A673 (cell line): Measurements from ENCODE around the gene MYD88. TPM values are rescaled to one million over a fixed set of nuclear protein-coding genes. Genes with fewer than 3 reads are reported as not detected.

ENCODE experiments used
- BruUV-seq: library from RNA; stranded (reverse); fragments of 400-500 nt; replicated peaks from 2 replicates; lab custom pipeline; 2021; lab: Mats Ljungman, UMichigan
- CTCF ChIA-PET: fragments of 300-600 bp; sonication (Branson Sonifier 250); formaldehyde crosslinking; loops from one replicate; lab custom pipeline; 2022; ENCODE audit warnings: antibody characterized with exemption; lab: Charles Lee
- POLR2A ChIA-PET: fragments of 300-600 bp; sonication (Branson Sonifier 250); formaldehyde crosslinking; loops from one replicate; lab custom pipeline; 2022; ENCODE audit warnings: antibody characterized with exemption; ENCODE audit not compliant: low non-redundant PET; lab: Charles Lee
- DNase-seq: peaks from one replicate; pipeline ENCODE4 v3.0.0-alpha.2; 2015; ENCODE audit warnings: low spot score
- H3K27ac ChIP-seq: fragments of 200-600 bp; sonication (generic); 2 replicates; pipeline ENCODE4 v1.5.1; 2016; ENCODE audit warnings: mixed run types, low read depth, mild to moderate bottlenecking, mixed read lengths, antibody characterized with exemption, low read length; ENCODE audit not compliant: poor library complexity, severe bottlenecking
- H3K27me3 ChIP-seq: fragments of 200-600 bp; sonication (generic); replicated peaks from 2 replicates; pipeline ENCODE4 v1.6.1; 2017; ENCODE audit warnings: mixed run types, low read depth, mild to moderate bottlenecking, mixed read lengths, antibody characterized with exemption, low read length; ENCODE audit not compliant: insufficient read depth, poor library complexity
- H3K36me3 ChIP-seq: fragments of 200-600 bp; sonication (generic); 2 replicates; pipeline ENCODE4 v1.6.1; 2016; ENCODE audit warnings: mixed run types, mild to moderate bottlenecking, mixed read lengths, antibody characterized with exemption, low read length; ENCODE audit not compliant: insufficient read depth, poor library complexity, severe bottlenecking
- H3K4me1 ChIP-seq: fragments of 200-600 bp; sonication (generic); 2 replicates; pipeline ENCODE4 v1.6.1; 2017; ENCODE audit warnings: mixed run types, mild to moderate bottlenecking, mixed read lengths, antibody characterized with exemption, low read length; ENCODE audit not compliant: insufficient read depth, poor library complexity, severe bottlenecking
- H3K4me3 ChIP-seq: fragments of 200-600 bp; sonication (generic); 2 replicates; pipeline ENCODE4 v1.5.1; 2016; ENCODE audit warnings: low read depth, mixed run types, mild to moderate bottlenecking, mixed read lengths, low read length; ENCODE audit not compliant: poor library complexity, severe bottlenecking
- H3K9me3 ChIP-seq: fragments of 200-600 bp; sonication (generic); 2 replicates; pipeline ENCODE4 v1.6.1; 2016; ENCODE audit warnings: mixed run types, low read depth, mild to moderate bottlenecking, mixed read lengths, antibody characterized with exemption, low read length; ENCODE audit not compliant: poor library complexity, severe bottlenecking
- CTCF ChIP-seq: fragments of 300-800, 200-600 bp; sonication (generic); conservative IDR thresholded peaks from 2 replicates; pipeline ENCODE4 v1.5.1; 2017; ENCODE audit warnings: low read depth, mild to moderate bottlenecking, antibody characterized with exemption, low read length, moderate library complexity, mixed read lengths
- EZH2 ChIP-seq: fragments of 200-600 bp; sonication (generic); IDR thresholded peaks from 2 replicates; pipeline ENCODE4 v1.6.1; 2017; ENCODE audit warnings: borderline replicate concordance, low read depth, mild to moderate bottlenecking, mixed read lengths, antibody characterized with exemption, low read length; ENCODE audit not compliant: poor library complexity, severe bottlenecking
- intact Hi-C: fragments of 100-400 bp; cut with micrococcal nuclease; formaldehyde crosslinking; loops from one replicate; pipeline ENCODE4 v1.10.0; 2022; ENCODE audit not compliant: unreplicated experiment
- total RNA-seq: library from RNA; stranded (reverse); gene quantifications from 2 replicates; pipeline ENCODE4 v1.2.3, GENCODE V29; 2021

Gene MYD88
- total RNA-seq, 1 experiment from 2014 or later: 11.9 TPM

GRCh38 chr3:38190481-38190881 lies 52.0 kb downstream of the MYD88 start:
- no peaks in the 10 kb centered on the region for H3K4me1 ChIP-seq
- ChIA-PET POLR2A (no interaction called here), CTCF (no interaction called here)
- BruUV-seq: no TSS peak
- no peak for TF ChIP-seq CTCF
- TF ChIP-seq EZH2: no peak
- no peak for DNase-seq
- peaks cover 3% of the 10 kb centered on the region for H3K36me3 ChIP-seq
- H3K9me3 ChIP-seq: no peaks in the 10 kb centered on the region
- intact Hi-C loops: no loop called here
- H3K4me3 ChIP-seq: no peak overlapping the region
- no peak overlapping the region for H3K27ac ChIP-seq
- H3K27me3 ChIP-seq: no peaks in the 10 kb centered on the region

Other genes starting within 250 kb of the MYD88 start
- 2.9 and 4.2 TPM in 2 replicates for gene VILL, start 147.9 kb upstream of the MYD88 start, total RNA-seq
- 1.1 and 4.1 TPM in 2 replicates for gene PLCD1, start 109.0 kb upstream of the MYD88 start, total RNA-seq
- not detected in 2 replicates for gene DLEC1, start 99.5 kb upstream of the MYD88 start, total RNA-seq
- gene ACAA1, start 1.5 kb upstream of the MYD88 start, total RNA-seq: 24.0 and 27.4 TPM in 2 replicates
- gene OXSR1, start 26.9 kb downstream of the MYD88 start, total RNA-seq: 30.9 and 31.1 TPM in 2 replicates
- 0.66 and 1.1 TPM in 2 replicates for gene SLC22A13, start 127.2 kb downstream of the MYD88 start, total RNA-seq
- gene SLC22A14, start 143.6 kb downstream of the MYD88 start, total RNA-seq: 0.22 and 0.26 TPM in 2 replicates
- 3.6 and 4.7 TPM in 2 replicates for gene XYLB, start 208.1 kb downstream of the MYD88 start, total RNA-seq